PC-9 (cell line): Measurements from ENCODE around the gene TMEM98. TPM values are rescaled to one million over a fixed set of nuclear protein-coding genes. Genes with fewer than 3 reads are reported as not detected.

Experiments
- BruUV-seq: library from RNA; stranded (reverse); fragments of 400-500 nt; replicated peaks from 2 replicates; lab custom pipeline; 2021; lab: Mats Ljungman, UMichigan
- CTCF ChIA-PET: fragments of 300-600 bp; sonication (Branson Sonifier 250); formaldehyde crosslinking; loops from one replicate; lab custom pipeline; 2022; ENCODE audit warnings: antibody characterized with exemption; lab: Charles Lee
- POLR2A ChIA-PET: fragments of 300-600 bp; sonication (Branson Sonifier 250); formaldehyde crosslinking; loops from one replicate; lab custom pipeline; 2022; ENCODE audit warnings: antibody characterized with exemption; ENCODE audit not compliant: unreplicated experiment; lab: Charles Lee
- DNase-seq, 2 experiments: peaks; one replicate each; pipeline versions ENCODE4 v3.0.0 to v3.0.0-alpha.2; 2015 to 2022; ENCODE audit warnings: mixed read lengths in 1 of 2
- H2AFZ ChIP-seq: fragments of 200-600 bp; sonication (generic); 2 replicates; pipeline ENCODE4 v1.8.1; 2017; ENCODE audit warnings: antibody characterized with exemption
- H3F3A ChIP-seq: fragments of 200-600 bp; sonication (generic); 2 replicates; pipeline ENCODE4 v1.8.1; 2017; ENCODE audit warnings: antibody characterized with exemption, mild to moderate bottlenecking, low read depth; ENCODE audit not compliant: insufficient read depth
- H3K27ac ChIP-seq: fragments of 200-600 bp; sonication (generic); 2 replicates; pipeline ENCODE4 v1.6.1; 2016; ENCODE audit warnings: mixed run types
- H3K27me3 ChIP-seq: fragments of 200-600 bp; sonication (generic); 2 replicates; pipeline ENCODE4 v1.6.1; 2016; ENCODE audit warnings: low read depth, mixed run types; ENCODE audit not compliant: insufficient read depth
- H3K36me3 ChIP-seq: fragments of 200-600 bp; sonication (generic); 2 replicates; pipeline ENCODE4 v1.6.1; 2016; ENCODE audit warnings: low read depth, mixed run types
- H3K4me1 ChIP-seq: fragments of 200-600 bp; sonication (generic); replicated peaks from 2 replicates; pipeline ENCODE4 v1.6.1; 2016; ENCODE audit warnings: mixed run types; ENCODE audit not compliant: insufficient read depth
- H3K4me2 ChIP-seq: fragments of 200-600 bp; sonication (generic); 2 replicates; pipeline ENCODE4 v1.6.1; 2017; ENCODE audit warnings: mixed run types
- H3K4me3 ChIP-seq: fragments of 200-600 bp; sonication (generic); 2 replicates; pipeline ENCODE4 v1.6.1; 2016; ENCODE audit warnings: mixed run types
- H3K79me2 ChIP-seq: fragments of 200-600 bp; sonication (generic); 2 replicates; pipeline ENCODE4 v1.6.1; 2017; ENCODE audit warnings: low read depth, mixed run types
- H3K9me2 ChIP-seq: fragments of 200-600 bp; sonication (generic); 2 replicates; pipeline ENCODE4 v1.8.1; 2017; ENCODE audit warnings: mild to moderate bottlenecking; ENCODE audit not compliant: insufficient read depth
- H3K9me3 ChIP-seq: fragments of 200-600 bp; sonication (generic); 2 replicates; pipeline ENCODE4 v1.8.1; 2016; ENCODE audit warnings: low read depth; ENCODE audit not compliant: insufficient read depth
- H4K20me1 ChIP-seq: fragments of 200-600 bp; sonication (generic); 2 replicates; pipeline ENCODE4 v1.8.1; 2017; ENCODE audit not compliant: insufficient read depth
- EZH2 ChIP-seq: fragments of 200-600 bp; sonication (generic); IDR thresholded peaks from 2 replicates; pipeline ENCODE4 v1.8.0; 2017; ENCODE audit warnings: antibody characterized with exemption, low read depth
- intact Hi-C: fragments of 100-400 bp; cut with micrococcal nuclease; formaldehyde crosslinking; loops from one replicate; pipeline ENCODE4 v1.10.0; 2022; ENCODE audit not compliant: unreplicated experiment
- total RNA-seq: library from RNA; stranded (reverse); gene quantifications from 2 replicates; pipeline ENCODE4 v1.2.3, GENCODE V29; 2021
- TF ChIP-seq, protein P1 (sequence below): fragments of 200-600 bp; sonication (generic); conservative IDR thresholded peaks from 2 replicates; pipeline ENCODE4 v1.6.1; 2017; ENCODE audit warnings: mixed run types, antibody characterized with exemption, mild to moderate bottlenecking, moderate library complexity

TMEM98 gene
- total RNA-seq, 1 experiment from 2014 or later, result not detected

DNA sequence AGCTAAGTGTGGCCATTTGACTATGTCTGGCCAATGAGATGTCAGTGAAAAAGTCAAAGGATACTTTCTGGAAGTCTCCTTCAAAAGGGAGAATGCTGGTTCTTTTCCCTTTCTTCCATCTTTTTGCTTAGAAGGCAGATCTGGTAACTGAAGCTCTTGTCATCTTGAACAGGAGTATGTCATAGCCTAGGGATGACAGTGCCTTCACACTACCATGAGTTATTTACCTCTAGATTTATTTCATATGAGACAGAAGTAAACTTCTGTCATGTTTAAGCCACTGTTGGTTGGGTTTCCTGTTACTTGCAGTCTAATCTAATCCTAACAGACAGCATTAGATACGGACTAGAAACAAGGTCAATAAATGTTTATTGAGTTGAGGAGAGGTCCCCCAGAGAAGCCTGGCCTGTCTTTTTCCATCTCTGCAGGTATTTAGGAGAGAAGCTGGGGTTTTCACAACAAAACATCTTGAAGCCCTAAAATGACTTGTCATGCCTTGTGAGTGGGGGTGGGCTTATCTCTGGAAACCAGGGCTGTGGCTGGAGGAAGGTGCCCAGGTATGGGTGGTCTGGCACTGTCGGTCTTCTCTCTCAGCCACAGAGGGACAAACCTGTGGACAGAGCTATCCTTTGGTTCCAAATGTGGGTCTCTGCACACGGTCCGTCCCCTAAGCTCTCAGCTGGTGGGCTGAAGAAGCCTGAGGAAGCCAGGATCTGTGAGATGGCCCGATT is 28.5 kb downstream of the TMEM98 start:
- ChIA-PET POLR2A (no interaction called here), CTCF (no interaction called here)
- Histone ChIP-seq H3K4me2 (no peak overlapping the region), H3K4me1 (no peaks in the 10 kb centered on the region), H3K9me2 (no peaks in the 10 kb centered on the region), H3K27ac (no peak overlapping the region), H4K20me1 (no peaks in the 10 kb centered on the region), H3K9me3 (no peaks in the 10 kb centered on the region), H2AFZ (no peak overlapping the region), H3K4me3 (no peak overlapping the region), H3F3A (no peaks in the 10 kb centered on the region), H3K79me2 (no peaks in the 10 kb centered on the region), H3K36me3 (no peaks in the 10 kb centered on the region), H3K27me3 (peaks cover 55% of the 10 kb centered on the region)
- DNase-seq, result no peak
- TF ChIP-seq, protein P1, sequence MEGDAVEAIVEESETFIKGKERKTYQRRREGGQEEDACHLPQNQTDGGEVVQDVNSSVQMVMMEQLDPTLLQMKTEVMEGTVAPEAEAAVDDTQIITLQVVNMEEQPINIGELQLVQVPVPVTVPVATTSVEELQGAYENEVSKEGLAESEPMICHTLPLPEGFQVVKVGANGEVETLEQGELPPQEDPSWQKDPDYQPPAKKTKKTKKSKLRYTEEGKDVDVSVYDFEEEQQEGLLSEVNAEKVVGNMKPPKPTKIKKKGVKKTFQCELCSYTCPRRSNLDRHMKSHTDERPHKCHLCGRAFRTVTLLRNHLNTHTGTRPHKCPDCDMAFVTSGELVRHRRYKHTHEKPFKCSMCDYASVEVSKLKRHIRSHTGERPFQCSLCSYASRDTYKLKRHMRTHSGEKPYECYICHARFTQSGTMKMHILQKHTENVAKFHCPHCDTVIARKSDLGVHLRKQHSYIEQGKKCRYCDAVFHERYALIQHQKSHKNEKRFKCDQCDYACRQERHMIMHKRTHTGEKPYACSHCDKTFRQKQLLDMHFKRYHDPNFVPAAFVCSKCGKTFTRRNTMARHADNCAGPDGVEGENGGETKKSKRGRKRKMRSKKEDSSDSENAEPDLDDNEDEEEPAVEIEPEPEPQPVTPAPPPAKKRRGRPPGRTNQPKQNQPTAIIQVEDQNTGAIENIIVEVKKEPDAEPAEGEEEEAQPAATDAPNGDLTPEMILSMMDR, result no peak
- TF ChIP-seq EZH2, result no peak
- intact Hi-C loops, result no loop called here
- BruUV-seq, result no TSS peak

DNA sequence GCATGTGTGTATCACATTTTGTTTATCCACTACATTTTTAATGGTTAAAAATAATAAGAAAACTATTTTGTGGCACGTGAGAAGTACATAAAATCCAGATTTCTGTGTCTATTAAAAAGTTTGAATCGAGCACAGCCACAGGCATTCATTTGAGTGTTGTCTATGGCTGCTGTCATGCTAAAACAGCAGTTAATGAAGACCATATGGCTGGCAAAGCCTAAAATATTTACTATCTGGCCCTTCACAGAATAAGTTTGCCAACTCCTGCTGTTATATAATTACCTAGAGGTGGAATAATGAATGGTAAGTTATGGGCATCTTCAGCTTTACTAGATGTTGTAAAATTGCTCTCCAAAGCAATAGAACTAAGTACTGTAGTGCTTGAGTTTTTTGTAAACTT is 30.5 kb downstream of the TMEM98 start:
- no peaks in the 10 kb centered on the region for H3F3A ChIP-seq
- H3K27ac ChIP-seq, result no peak overlapping the region
- intact Hi-C loops, result no loop called here
- TF ChIP-seq, protein P1, result no peak
- TF ChIP-seq EZH2, result no peak
- H3K9me3 ChIP-seq, result no peaks in the 10 kb centered on the region
- ChIA-PET CTCF (no interaction called here), POLR2A (no interaction called here)
- no peaks in the 10 kb centered on the region for H3K79me2 ChIP-seq
- H4K20me1 ChIP-seq, result no peaks in the 10 kb centered on the region
- H3K27me3 ChIP-seq, result peaks cover 63% of the 10 kb centered on the region
- no peak for DNase-seq
- H3K4me1 ChIP-seq, result no peaks in the 10 kb centered on the region
- H3K4me2 ChIP-seq, result no peak overlapping the region
- BruUV-seq, result no TSS peak
- no peaks in the 10 kb centered on the region for H3K9me2 ChIP-seq
- H2AFZ ChIP-seq, result no peak overlapping the region
- H3K4me3 ChIP-seq, result no peak overlapping the region
- no peaks in the 10 kb centered on the region for H3K36me3 ChIP-seq

GRCh38 chr17:32960815-32961214 is 32.9 kb downstream of the TMEM98 start:
- Histone ChIP-seq H3K9me2 (no peaks in the 10 kb centered on the region), H3K27me3 (peaks cover 39% of the 10 kb centered on the region), H3K79me2 (no peaks in the 10 kb centered on the region), H3K9me3 (no peaks in the 10 kb centered on the region), H4K20me1 (no peaks in the 10 kb centered on the region), H3K4me2 (no peak overlapping the region), H3K36me3 (no peaks in the 10 kb centered on the region), H3K4me3 (no peak overlapping the region), H3K4me1 (no peaks in the 10 kb centered on the region), H3F3A (no peaks in the 10 kb centered on the region), H3K27ac (no peak overlapping the region), H2AFZ (no peak overlapping the region)
- POLR2A ChIA-PET, result no interaction called here
- no peak for DNase-seq
- TF ChIP-seq, protein P1, result no peak
- TF ChIP-seq EZH2, result no peak
- BruUV-seq, result no TSS peak
- CTCF ChIA-PET, result no interaction called here
- intact Hi-C loops, result no loop called here
